Measurements from ENCODE around the gene FBXO41.

- no peak for TF ChIP-seq CTCF (conservative IDR thresholded peaks at IDR 0.05)
- no peak for TF ChIP-seq ZFX (IDR thresholded peaks at IDR 0.05)
Measured at GRCh38 chr2:73262108-73262651, 22.1 kb downstream of the FBXO41 start.
